ENCODE data around the gene ZNF428. TPM values are rescaled to one million over a fixed set of nuclear protein-coding genes. Genes with fewer than 3 reads are reported as not detected.

ZNF428 gene
- total and polyA plus RNA-seq, 2 donors from 2014 or later = 44.3 to 95.4 TPM

GRCh38 chr19:43667876-43668405, 48.5 kb upstream of the ZNF428 start:
- H3K36me3 ChIP-seq (ENCODE audit: control insufficient read depth in 2 of 3, insufficient read depth in 3 of 3, low read length in 3 of 3) = no peaks in the 10 kb centered on the region
- H3K4me3 ChIP-seq (ENCODE audit: low read length in 3 of 3) = peak overlapping the region; percentile 63 to 68 (median 65)
- H3K27me3 ChIP-seq (ENCODE audit: control insufficient read depth, insufficient read depth, low read length) = no peaks in the 10 kb centered on the region
- peaks cover 0 to 9% (median 4%) of the 10 kb centered on the region in 3 donors for H3K4me1 ChIP-seq (ENCODE audit: control insufficient read depth in 2 of 3, insufficient read depth in 2 of 3, low read depth in 1 of 3, low read length in 3 of 3)
- DNase-seq = no peak
- FAIRE-seq = no peak
- peak overlapping the region; percentile 46 to 61 (median 47) for H3K9ac ChIP-seq (ENCODE audit: low read length in 3 of 3)
- no peaks in the 10 kb centered on the region for H3K9me3 ChIP-seq (ENCODE audit: control insufficient read depth in 2 of 3, insufficient read depth in 1 of 3, low read length in 3 of 3)
- peak overlapping the region in 1 of 2 donors; percentile 30 for H3K27ac ChIP-seq (ENCODE audit: low read depth in 2 of 2, low read length in 2 of 2)
- TF ChIP-seq, protein P1, sequence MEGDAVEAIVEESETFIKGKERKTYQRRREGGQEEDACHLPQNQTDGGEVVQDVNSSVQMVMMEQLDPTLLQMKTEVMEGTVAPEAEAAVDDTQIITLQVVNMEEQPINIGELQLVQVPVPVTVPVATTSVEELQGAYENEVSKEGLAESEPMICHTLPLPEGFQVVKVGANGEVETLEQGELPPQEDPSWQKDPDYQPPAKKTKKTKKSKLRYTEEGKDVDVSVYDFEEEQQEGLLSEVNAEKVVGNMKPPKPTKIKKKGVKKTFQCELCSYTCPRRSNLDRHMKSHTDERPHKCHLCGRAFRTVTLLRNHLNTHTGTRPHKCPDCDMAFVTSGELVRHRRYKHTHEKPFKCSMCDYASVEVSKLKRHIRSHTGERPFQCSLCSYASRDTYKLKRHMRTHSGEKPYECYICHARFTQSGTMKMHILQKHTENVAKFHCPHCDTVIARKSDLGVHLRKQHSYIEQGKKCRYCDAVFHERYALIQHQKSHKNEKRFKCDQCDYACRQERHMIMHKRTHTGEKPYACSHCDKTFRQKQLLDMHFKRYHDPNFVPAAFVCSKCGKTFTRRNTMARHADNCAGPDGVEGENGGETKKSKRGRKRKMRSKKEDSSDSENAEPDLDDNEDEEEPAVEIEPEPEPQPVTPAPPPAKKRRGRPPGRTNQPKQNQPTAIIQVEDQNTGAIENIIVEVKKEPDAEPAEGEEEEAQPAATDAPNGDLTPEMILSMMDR (IDR thresholded peaks at IDR 0.05; ENCODE audit: borderline replicate concordance, extremely low read depth, insufficient read depth) = no peak
- intact Hi-C loops (cut with DNase I) = no loop called here

- peaks cover 0 to 9% (median 4%) of the 10 kb centered on the region in 3 donors for H3K4me1 ChIP-seq (ENCODE audit: control insufficient read depth in 2 of 3, insufficient read depth in 2 of 3, low read depth in 1 of 3, low read length in 3 of 3)
- no peaks in the 10 kb centered on the region for H3K36me3 ChIP-seq (ENCODE audit: control insufficient read depth in 2 of 3, insufficient read depth in 3 of 3, low read length in 3 of 3)
- peak overlapping the region; percentile 46 to 61 (median 47) for H3K9ac ChIP-seq (ENCODE audit: low read length in 3 of 3)
- no peaks in the 10 kb centered on the region for H3K27me3 ChIP-seq (ENCODE audit: control insufficient read depth, insufficient read depth, low read length)
- H3K27ac ChIP-seq (ENCODE audit: low read depth in 2 of 2, low read length in 2 of 2) = no peak overlapping the region
- DNase-seq (peak in 3 of 5 donors; percentile 14 to 77 (median 67)), FAIRE-seq (no peak)
- intact Hi-C loops (cut with DNase I) = no loop called here
- TF ChIP-seq, protein P1 (IDR thresholded peaks at IDR 0.05; ENCODE audit: borderline replicate concordance, extremely low read depth, insufficient read depth) = no peak
- H3K9me3 ChIP-seq (ENCODE audit: control insufficient read depth in 2 of 3, insufficient read depth in 1 of 3, low read length in 3 of 3) = no peaks in the 10 kb centered on the region
- H3K4me3 ChIP-seq (ENCODE audit: low read length in 3 of 3) = peak overlapping the region; percentile 63 to 68 (median 65)
Measured at GRCh38 chr19:43667126-43667875, 47.9 kb upstream of the ZNF428 start.

GRCh38 chr19:43664018-43664417, 44.6 kb upstream of the ZNF428 start:
- Histone ChIP-seq H3K4me3 (ENCODE audit: low read length in 3 of 3) (no peak overlapping the region), H3K27ac (ENCODE audit: low read depth in 2 of 2, low read length in 2 of 2) (peak overlapping the region in 1 of 2 donors; percentile 54), H3K9me3 (ENCODE audit: control insufficient read depth in 2 of 3, insufficient read depth in 1 of 3, low read length in 3 of 3) (no peaks in the 10 kb centered on the region), H3K9ac (ENCODE audit: low read length in 3 of 3) (no peak overlapping the region), H3K27me3 (ENCODE audit: control insufficient read depth, insufficient read depth, low read length) (no peaks in the 10 kb centered on the region), H3K36me3 (ENCODE audit: control insufficient read depth in 2 of 3, insufficient read depth in 3 of 3, low read length in 3 of 3) (no peaks in the 10 kb centered on the region), H3K4me1 (ENCODE audit: control insufficient read depth in 2 of 3, insufficient read depth in 2 of 3, low read depth in 1 of 3, low read length in 3 of 3) (peaks cover 0 to 7% (median 4%) of the 10 kb centered on the region in 3 donors)
- TF ChIP-seq, protein P1 (IDR thresholded peaks at IDR 0.05; ENCODE audit: borderline replicate concordance, extremely low read depth, insufficient read depth) = no peak
- intact Hi-C loops (cut with DNase I) = no loop called here
- FAIRE-seq (no peak), DNase-seq (no peak)

Measured in kidney (tissue), 14 donors.